SK-N-SH (cell line): Measurements from ENCODE around the gene PRIM2. TPM values are rescaled to one million over a fixed set of nuclear protein-coding genes. Genes with fewer than 3 reads are reported as not detected.

Experiments used
- CTCF ChIA-PET: fragments of 300-600, 350-600 bp; formaldehyde crosslinking; extraction: SDS; loops from one replicate; lab custom pipeline; 2021; lab: Yijun Ruan, JAX
- POLR2A ChIA-PET: fragments of 350-600 bp; sonication (Branson Sonifier 250); formaldehyde crosslinking; extraction: SDS; loops from one replicate; lab custom pipeline; 2020; ENCODE audit warnings: antibody characterized with exemption, inconsistent platforms; lab: Yijun Ruan, JAX
- DNase-seq: peaks from one replicate; pipeline ENCODE4 v3.0.0; 2012
- H2AFZ ChIP-seq: fragments of 200-600 bp; sonication (generic); 2 replicates; pipeline ENCODE4 v1.8.1; 2016; ENCODE audit warnings: antibody characterized with exemption, mild to moderate bottlenecking, low read depth
- H3F3A ChIP-seq: fragments of 200-600 bp; sonication (generic); replicated peaks from 2 replicates; pipeline ENCODE3; 2016; ENCODE audit warnings: antibody characterized with exemption, mild to moderate bottlenecking; ENCODE audit not compliant: insufficient read depth
- H3K27ac ChIP-seq, 2 experiments: fragments of 200-500 bp in 1 of 2; fragments of 200-600 bp in 1 of 2; sonication (Bioruptor generic) in 1 of 2; sonication (generic), shearing (Covaris generic) in 1 of 2; 2 replicates each; pipeline versions ENCODE4 v1.5.1 to v1.6.1; 2014 to 2016; ENCODE audit warnings: low read depth in 2 of 2, inconsistent platforms in 1 of 2, low read length in 1 of 2, mild to moderate bottlenecking in 1 of 2, mixed read lengths in 1 of 2
- H3K27me3 ChIP-seq: fragments of 200-600 bp; sonication (generic), shearing (Covaris generic); 2 replicates; pipeline ENCODE4 v1.6.1; 2016; ENCODE audit warnings: mixed run types; ENCODE audit not compliant: insufficient read depth
- H3K36me3 ChIP-seq, 2 experiments: fragments of 200-500 bp in 1 of 2; fragments of 200-600 bp in 1 of 2; sonication (Bioruptor generic) in 1 of 2; sonication (generic) in 1 of 2; replicated peaks in 1 of 2; 2 replicates each; pipeline versions ENCODE3 to v1.5.1; 2014 to 2016; ENCODE audit warnings: low read length in 1 of 2, mild to moderate bottlenecking in 1 of 2; ENCODE audit not compliant: insufficient read depth in 2 of 2, control insufficient read depth in 1 of 2
- H3K4me1 ChIP-seq, 2 experiments: fragments of 200-500 bp in 1 of 2; fragments of 200-600 bp in 1 of 2; sonication (Bioruptor generic) in 1 of 2; sonication (generic), shearing (Covaris generic) in 1 of 2; 2 replicates each; pipeline versions ENCODE4 v1.5.1 to v1.6.1; 2014 to 2016; ENCODE audit warnings: low read depth in 1 of 2, low read length in 1 of 2, mixed run types in 1 of 2; ENCODE audit not compliant: insufficient read depth in 2 of 2, control insufficient read depth in 1 of 2
- H3K4me2 ChIP-seq: fragments of 200-600 bp; sonication (generic), shearing (Covaris generic); 2 replicates; pipeline ENCODE4 v1.6.1; 2017; ENCODE audit warnings: mixed run types
- H3K4me3 ChIP-seq, 2 experiments: fragments of 200-500 bp in 1 of 2; fragments of 200-600 bp in 1 of 2; sonication (Bioruptor generic) in 1 of 2; sonication (generic), shearing (Covaris generic) in 1 of 2; 2 replicates each; pipeline versions ENCODE4 v1.5.1 to v1.8.1; 2014 to 2016; ENCODE audit warnings: low read depth in 2 of 2, inconsistent platforms in 1 of 2, low read length in 1 of 2, mild to moderate bottlenecking in 1 of 2, mixed read lengths in 1 of 2, moderate library complexity in 1 of 2
- H3K79me2 ChIP-seq: fragments of 200-600 bp; sonication (generic); 2 replicates; pipeline ENCODE4 v1.8.1; 2017; ENCODE audit warnings: mild to moderate bottlenecking; ENCODE audit not compliant: insufficient read depth
- H3K9ac ChIP-seq: fragments of 200-600 bp; sonication (generic); 2 replicates; pipeline ENCODE4 v1.6.1; 2017; ENCODE audit warnings: mixed run types
- H3K9me2 ChIP-seq: fragments of 200-600 bp; sonication (generic); 2 replicates; pipeline ENCODE4 v1.6.1; 2017; ENCODE audit warnings: mixed run types
- H3K9me3 ChIP-seq: fragments of 200-600 bp; sonication (generic); 2 replicates; pipeline ENCODE4 v1.6.1; 2017; ENCODE audit warnings: mixed run types, mild to moderate bottlenecking, moderate library complexity
- H4K20me1 ChIP-seq: fragments of 200-600 bp; sonication (generic); 2 replicates; pipeline ENCODE4 v1.6.1; 2017; ENCODE audit warnings: mild to moderate bottlenecking, mixed run types; ENCODE audit not compliant: insufficient read depth
- ELF1 ChIP-seq: IDR thresholded peaks from 2 replicates; pipeline ENCODE4 v1.4.0; 2012
- EZH2phosphoT487 ChIP-seq: fragments of 200-600 bp; sonication (generic); IDR thresholded peaks from 2 replicates; pipeline ENCODE4 v1.6.1; 2017; ENCODE audit warnings: low read depth, mixed run types, mild to moderate bottlenecking, antibody characterized with exemption, moderate library complexity, borderline replicate concordance
- FOSL2 ChIP-seq: IDR thresholded peaks from 2 replicates; pipeline ENCODE4 v1.4.0; 2012; ENCODE audit warnings: low read depth, mild to moderate bottlenecking, moderate library complexity, borderline replicate concordance
- FOXJ3 ChIP-seq: sonication (generic); formaldehyde crosslinking; IDR thresholded peaks from 2 replicates; pipeline ENCODE4 v1.5.1; 2020; ENCODE audit warnings: mild to moderate bottlenecking, missing genetic modification reagents
- MEF2A ChIP-seq: IDR thresholded peaks from 2 replicates; pipeline ENCODE4 v1.4.0; 2012; ENCODE audit warnings: low read depth, borderline replicate concordance
- NRF1 ChIP-seq: IDR thresholded peaks from 2 replicates; pipeline ENCODE4 v1.6.1; 2012; ENCODE audit warnings: low read depth, mild to moderate bottlenecking, low read length
- POLR2AphosphoS5 ChIP-seq: IDR thresholded peaks from 2 replicates; pipeline ENCODE4 v1.6.1; 2012; ENCODE audit warnings: low read depth, low read length
- RAD21 ChIP-seq: IDR thresholded peaks from 2 replicates; pipeline ENCODE4 v1.6.1; 2012; ENCODE audit warnings: mild to moderate bottlenecking, low read length
- RFX5 ChIP-seq: IDR thresholded peaks from 2 replicates; pipeline ENCODE4 v1.6.1; 2012; ENCODE audit warnings: mild to moderate bottlenecking, improper control_type of control experiment, low read length
- SIN3A ChIP-seq: IDR thresholded peaks from 2 replicates; pipeline ENCODE4 v1.6.1; 2012; ENCODE audit warnings: low read depth, mild to moderate bottlenecking, low read length, moderate library complexity, borderline replicate concordance
- SMC3 ChIP-seq: IDR thresholded peaks from 2 replicates; pipeline ENCODE4 v1.6.1; 2012; ENCODE audit warnings: low read depth, low read length, improper control_type of control experiment
- TCF12 ChIP-seq: IDR thresholded peaks from 2 replicates; pipeline ENCODE4 v1.4.0; 2012
- TEAD4 ChIP-seq: IDR thresholded peaks from 2 replicates; pipeline ENCODE4 v1.4.0; 2012; ENCODE audit warnings: mild to moderate bottlenecking, borderline replicate concordance; ENCODE audit not compliant: insufficient read depth
- YY1 ChIP-seq: IDR thresholded peaks from 2 replicates; pipeline ENCODE4 v1.4.0; 2012; ENCODE audit warnings: low read depth, mild to moderate bottlenecking
- WGBS: methylation state at CpG from one replicate; pipeline ENCODE4 v1.1.6; 2017; ENCODE audit warnings: low lambda C conversion rate; 5-methylcytosine and 5-hydroxymethylcytosine counted together
- polyA plus RNA-seq, 3 experiments: library from polyadenylated mRNA; depleted of rRNA; stranded (reverse); fragments of >200 nt; gene quantifications; 2 replicates each; pipeline ENCODE4 v1.2.3, GENCODE V29; 2012
- TF ChIP-seq, protein P1 (sequence below): fragments of 150-350 bp; IDR thresholded peaks from 2 replicates; pipeline ENCODE4 v1.6.1; 2016; ENCODE audit warnings: mild to moderate bottlenecking, low read depth, low read length
- TF ChIP-seq, protein P2 (sequence below): IDR thresholded peaks from 2 replicates; pipeline ENCODE4 v1.4.0; 2012; ENCODE audit warnings: low read depth
- TF ChIP-seq, protein P3 (sequence below): IDR thresholded peaks from 2 replicates; pipeline ENCODE4 v1.4.0; 2012; ENCODE audit warnings: low read depth, borderline replicate concordance
- TF ChIP-seq, protein P4 (sequence below): fragments of 150-350 bp; IDR thresholded peaks from 2 replicates; pipeline ENCODE4 v1.6.1; 2017; ENCODE audit warnings: antibody characterized with exemption, low read length, low read depth, borderline replicate concordance
- TF ChIP-seq, protein P5 (sequence below): fragments of 200-600 bp; sonication (generic); IDR thresholded peaks from 2 replicates; pipeline ENCODE4 v1.6.1; 2017; ENCODE audit warnings: antibody characterized with exemption, mild to moderate bottlenecking, moderate library complexity
- TF ChIP-seq, protein P6 (sequence below): IDR thresholded peaks from 2 replicates; pipeline ENCODE4 v1.4.0; 2012; ENCODE audit warnings: low read depth, borderline replicate concordance

The PRIM2 gene
- polyA plus RNA-seq, 1 of the 3 experiments (the other 2 are of a cell fraction), result 14.1 TPM

DNA sequence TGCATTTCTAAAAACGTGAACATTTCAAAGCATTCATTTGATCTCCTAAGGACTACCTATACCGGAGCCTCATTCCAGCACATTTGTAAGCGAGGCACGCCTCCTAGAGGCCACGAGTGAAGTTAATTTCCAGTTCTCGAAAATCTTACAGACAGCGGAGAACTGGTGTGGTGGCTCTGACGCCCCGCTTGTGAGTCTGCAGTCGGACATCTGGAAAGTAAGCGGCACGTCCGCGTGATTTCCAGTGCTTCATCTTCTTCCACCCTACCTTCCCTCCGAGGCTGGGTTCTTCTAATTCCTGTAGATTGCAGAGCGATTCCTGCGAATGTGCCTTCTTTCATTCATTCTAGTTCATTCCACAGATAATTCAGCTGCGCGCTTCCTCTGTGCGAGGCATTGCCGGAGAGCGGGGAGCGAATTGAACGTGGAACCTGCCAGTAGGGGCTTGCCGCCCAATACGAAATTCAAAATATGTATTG lies 810 bp upstream of the PRIM2 start (continued):
- TF ChIP-seq, protein P1, sequence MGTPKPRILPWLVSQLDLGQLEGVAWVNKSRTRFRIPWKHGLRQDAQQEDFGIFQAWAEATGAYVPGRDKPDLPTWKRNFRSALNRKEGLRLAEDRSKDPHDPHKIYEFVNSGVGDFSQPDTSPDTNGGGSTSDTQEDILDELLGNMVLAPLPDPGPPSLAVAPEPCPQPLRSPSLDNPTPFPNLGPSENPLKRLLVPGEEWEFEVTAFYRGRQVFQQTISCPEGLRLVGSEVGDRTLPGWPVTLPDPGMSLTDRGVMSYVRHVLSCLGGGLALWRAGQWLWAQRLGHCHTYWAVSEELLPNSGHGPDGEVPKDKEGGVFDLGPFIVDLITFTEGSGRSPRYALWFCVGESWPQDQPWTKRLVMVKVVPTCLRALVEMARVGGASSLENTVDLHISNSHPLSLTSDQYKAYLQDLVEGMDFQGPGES, result no peak
- TF ChIP-seq FOXJ3 (CRISPR knock-in tag) (no peak), NRF1 (no peak), RFX5 (no peak), EZH2phosphoT487 (no peak), FOSL2 (no peak), RAD21 (peak; percentile 91), TCF12 (peak; percentile 45; the same call in 1 of the 2 replicates), POLR2AphosphoS5 (peak; percentile 50; the same call in 1 of the 2 replicates), YY1 (peak; percentile 43; the same call in 1 of the 2 replicates), SIN3A (peak; percentile 51; the same call in 1 of the 2 replicates), TEAD4 (no peak), ELF1 (no peak)
- TF ChIP-seq, protein P2, sequence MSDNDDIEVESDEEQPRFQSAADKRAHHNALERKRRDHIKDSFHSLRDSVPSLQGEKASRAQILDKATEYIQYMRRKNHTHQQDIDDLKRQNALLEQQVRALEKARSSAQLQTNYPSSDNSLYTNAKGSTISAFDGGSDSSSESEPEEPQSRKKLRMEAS, result peak; percentile 78
- TF ChIP-seq, protein P3, sequence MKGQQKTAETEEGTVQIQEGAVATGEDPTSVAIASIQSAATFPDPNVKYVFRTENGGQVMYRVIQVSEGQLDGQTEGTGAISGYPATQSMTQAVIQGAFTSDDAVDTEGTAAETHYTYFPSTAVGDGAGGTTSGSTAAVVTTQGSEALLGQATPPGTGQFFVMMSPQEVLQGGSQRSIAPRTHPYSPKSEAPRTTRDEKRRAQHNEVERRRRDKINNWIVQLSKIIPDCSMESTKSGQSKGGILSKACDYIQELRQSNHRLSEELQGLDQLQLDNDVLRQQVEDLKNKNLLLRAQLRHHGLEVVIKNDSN, result no peak
- TF ChIP-seq, all 33 proteins: peak for 9

DNA sequence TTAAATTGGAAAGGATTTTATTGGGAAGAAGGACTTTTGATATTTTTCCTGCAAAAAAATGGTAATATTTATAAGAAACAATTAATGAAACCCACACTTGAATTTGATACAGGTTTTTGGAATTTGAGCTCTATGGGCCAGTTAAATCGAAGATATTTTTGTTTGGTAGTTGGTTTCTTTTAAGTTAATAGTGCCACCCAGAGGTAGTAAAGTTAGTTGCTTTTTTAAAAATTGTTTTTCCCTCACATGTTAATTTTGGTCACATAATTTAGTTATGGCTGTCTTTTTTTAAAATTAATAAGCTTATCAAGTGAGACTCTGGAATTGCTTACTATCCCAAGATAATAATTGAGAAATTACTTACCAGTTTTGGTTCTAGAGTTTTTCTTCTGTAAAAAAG lies 7.1 kb downstream of the PRIM2 start:
- DNase-seq, result no peak
- no peak overlapping the region for H3K4me2 ChIP-seq
- 21% methylated on average over 1 of the region's 1 CpG for WGBS
- H3K27ac ChIP-seq, result peak overlapping the region in 1 of 2 experiments; percentile 35; a peak in 1 of 4 replicates
- H3K4me1 ChIP-seq, result no peaks in the 10 kb centered on the region; a peak in 2 of 4 replicates
- no peaks in the 10 kb centered on the region for H3K27me3 ChIP-seq
- H3K79me2 ChIP-seq, result peaks cover 88% of the 10 kb centered on the region
- POLR2A ChIA-PET, result no interaction called here
- H3K9ac ChIP-seq, result no peak overlapping the region
- no peaks in the 10 kb centered on the region for H3K9me2 ChIP-seq
- no peak overlapping the region for H3K4me3 ChIP-seq
- peaks cover 27% of the 10 kb centered on the region for H3F3A ChIP-seq
- CTCF ChIA-PET, result interaction anchor here (0.7 to 1.6 kb wide), 8 partner anchors 11 to 759 kb away, joined by 3 to 9 read pairs (median 4); no protein-coding TSS in a partner anchor
- TF ChIP-seq RAD21, result peak; percentile 64
- no peak for TF ChIP-seq YY1
- TF ChIP-seq MEF2A, result no peak
- TF ChIP-seq ELF1, result no peak
- TF ChIP-seq, protein P4, sequence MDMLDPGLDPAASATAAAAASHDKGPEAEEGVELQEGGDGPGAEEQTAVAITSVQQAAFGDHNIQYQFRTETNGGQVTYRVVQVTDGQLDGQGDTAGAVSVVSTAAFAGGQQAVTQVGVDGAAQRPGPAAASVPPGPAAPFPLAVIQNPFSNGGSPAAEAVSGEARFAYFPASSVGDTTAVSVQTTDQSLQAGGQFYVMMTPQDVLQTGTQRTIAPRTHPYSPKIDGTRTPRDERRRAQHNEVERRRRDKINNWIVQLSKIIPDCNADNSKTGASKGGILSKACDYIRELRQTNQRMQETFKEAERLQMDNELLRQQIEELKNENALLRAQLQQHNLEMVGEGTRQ, result no peak
- TF ChIP-seq, protein P5, sequence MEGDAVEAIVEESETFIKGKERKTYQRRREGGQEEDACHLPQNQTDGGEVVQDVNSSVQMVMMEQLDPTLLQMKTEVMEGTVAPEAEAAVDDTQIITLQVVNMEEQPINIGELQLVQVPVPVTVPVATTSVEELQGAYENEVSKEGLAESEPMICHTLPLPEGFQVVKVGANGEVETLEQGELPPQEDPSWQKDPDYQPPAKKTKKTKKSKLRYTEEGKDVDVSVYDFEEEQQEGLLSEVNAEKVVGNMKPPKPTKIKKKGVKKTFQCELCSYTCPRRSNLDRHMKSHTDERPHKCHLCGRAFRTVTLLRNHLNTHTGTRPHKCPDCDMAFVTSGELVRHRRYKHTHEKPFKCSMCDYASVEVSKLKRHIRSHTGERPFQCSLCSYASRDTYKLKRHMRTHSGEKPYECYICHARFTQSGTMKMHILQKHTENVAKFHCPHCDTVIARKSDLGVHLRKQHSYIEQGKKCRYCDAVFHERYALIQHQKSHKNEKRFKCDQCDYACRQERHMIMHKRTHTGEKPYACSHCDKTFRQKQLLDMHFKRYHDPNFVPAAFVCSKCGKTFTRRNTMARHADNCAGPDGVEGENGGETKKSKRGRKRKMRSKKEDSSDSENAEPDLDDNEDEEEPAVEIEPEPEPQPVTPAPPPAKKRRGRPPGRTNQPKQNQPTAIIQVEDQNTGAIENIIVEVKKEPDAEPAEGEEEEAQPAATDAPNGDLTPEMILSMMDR, result peak; percentile 73
- TF ChIP-seq, protein P1, result no peak
- no peak for TF ChIP-seq SIN3A
- TF ChIP-seq, protein P6, sequence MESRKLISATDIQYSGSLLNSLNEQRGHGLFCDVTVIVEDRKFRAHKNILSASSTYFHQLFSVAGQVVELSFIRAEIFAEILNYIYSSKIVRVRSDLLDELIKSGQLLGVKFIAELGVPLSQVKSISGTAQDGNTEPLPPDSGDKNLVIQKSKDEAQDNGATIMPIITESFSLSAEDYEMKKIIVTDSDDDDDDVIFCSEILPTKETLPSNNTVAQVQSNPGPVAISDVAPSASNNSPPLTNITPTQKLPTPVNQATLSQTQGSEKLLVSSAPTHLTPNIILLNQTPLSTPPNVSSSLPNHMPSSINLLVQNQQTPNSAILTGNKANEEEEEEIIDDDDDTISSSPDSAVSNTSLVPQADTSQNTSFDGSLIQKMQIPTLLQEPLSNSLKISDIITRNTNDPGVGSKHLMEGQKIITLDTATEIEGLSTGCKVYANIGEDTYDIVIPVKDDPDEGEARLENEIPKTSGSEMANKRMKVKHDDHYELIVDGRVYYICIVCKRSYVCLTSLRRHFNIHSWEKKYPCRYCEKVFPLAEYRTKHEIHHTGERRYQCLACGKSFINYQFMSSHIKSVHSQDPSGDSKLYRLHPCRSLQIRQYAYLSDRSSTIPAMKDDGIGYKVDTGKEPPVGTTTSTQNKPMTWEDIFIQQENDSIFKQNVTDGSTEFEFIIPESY, result no peak
- no peak for TF ChIP-seq TEAD4
- TF ChIP-seq FOSL2, result no peak
- 0 out of 2 replicates have a peak, but pooled peaks have one; percentile 27 for TF ChIP-seq SMC3
- H3K9me3 ChIP-seq, result peaks cover 9% of the 10 kb centered on the region; the same call in 1 of the 2 replicates
- H3K36me3 ChIP-seq, result peaks cover 57 to 80% of the 10 kb centered on the region in 2 experiments
- H4K20me1 ChIP-seq, result no peaks in the 10 kb centered on the region
- no peak overlapping the region for H2AFZ ChIP-seq
